GM12892 (cell line): ENCODE measurements around the gene EEA1.

Experiments
- POLR2A ChIP-seq: IDR thresholded peaks from 2 replicates; pipeline ENCODE4 v1.6.1; 2011; ENCODE audit warnings: low read depth, low read length, control low read depth
- POLR2AphosphoS5 ChIP-seq: IDR thresholded peaks from 2 replicates; pipeline ENCODE4 v1.6.1; 2011; ENCODE audit warnings: low read depth, low read length, control low read depth
- TAF1 ChIP-seq: IDR thresholded peaks from 2 replicates; pipeline ENCODE4 v1.6.1; 2011; ENCODE audit warnings: low read depth, mild to moderate bottlenecking, control low read depth, low read length, borderline replicate concordance

DNA sequence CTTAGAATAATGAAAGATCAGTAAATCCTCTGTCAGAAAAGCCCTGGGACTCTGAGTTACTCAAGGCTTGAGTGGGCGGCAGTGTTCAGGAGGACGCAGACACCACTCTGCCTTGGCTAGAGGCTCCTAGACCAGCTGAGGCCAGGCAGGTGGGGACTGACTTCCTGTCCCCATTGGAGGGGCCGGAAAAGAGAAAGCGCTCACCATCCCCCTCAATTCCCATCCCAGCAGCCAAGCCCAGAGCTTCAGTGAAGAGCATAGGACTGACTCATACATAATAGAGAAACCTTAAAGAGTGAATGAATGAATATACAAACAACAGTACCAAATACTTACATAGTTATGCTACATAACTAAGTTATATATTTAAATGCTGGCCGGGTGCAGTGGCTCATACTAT, 164.3 kb downstream of the EEA1 start:
- TF ChIP-seq POLR2A (no peak), TAF1 (no peak), POLR2AphosphoS5 (no peak)
